CD8-positive, alpha-beta memory T cell (primary cell): ENCODE results near the gene TAF1A. TPM values are rescaled to one million over a fixed set of nuclear protein-coding genes. Genes with fewer than 3 reads are reported as not detected.

Experiments
- CTCF ChIA-PET: fragments of 350-600 bp; sonication (Branson Sonifier 250); formaldehyde crosslinking; loops from one replicate; lab custom pipeline; 2021; ENCODE audit warnings: antibody characterized with exemption; lab: Charles Lee
- POLR2A ChIA-PET: fragments of 350-600 bp; sonication (Branson Sonifier 250); formaldehyde crosslinking; loops from one replicate; lab custom pipeline; 2021; ENCODE audit warnings: antibody characterized with exemption; lab: Charles Lee
- DNase-seq, 5 donors: peaks; one replicate each; pipeline versions ENCODE4 v3.0.0 to v3.0.0-alpha.2; 2020 to 2022; ENCODE audit warnings: mixed read lengths in 1 of 5
- H3K27ac ChIP-seq: one replicate; pipeline ENCODE4 v1.7.0; 2013; ENCODE audit warnings: low read depth, mild to moderate bottlenecking, low read length, moderate library complexity
- H3K27me3 ChIP-seq: 2 replicates; pipeline ENCODE4 v1.7.0; 2013; ENCODE audit warnings: low read length, mild to moderate bottlenecking; ENCODE audit not compliant: insufficient read depth, poor library complexity, severe bottlenecking
- H3K36me3 ChIP-seq: 2 replicates; pipeline ENCODE4 v1.7.0; 2013; ENCODE audit warnings: mild to moderate bottlenecking, low read length, moderate library complexity; ENCODE audit not compliant: insufficient read depth
- H3K4me1 ChIP-seq: 2 replicates; pipeline ENCODE4 v1.7.0; 2013; ENCODE audit warnings: mild to moderate bottlenecking, low read length, moderate library complexity; ENCODE audit not compliant: insufficient read depth
- H3K4me3 ChIP-seq: 2 replicates; pipeline ENCODE4 v1.7.0; 2013; ENCODE audit warnings: mild to moderate bottlenecking, low read length
- H3K9me3 ChIP-seq: 2 replicates; pipeline ENCODE4 v1.7.0; 2013; ENCODE audit warnings: mild to moderate bottlenecking, low read length
- H3K27ac Mint-ChIP-seq, 8 donors: one replicate each; pipeline ENCODE4 v1.8.0; 2020 to 2021; ENCODE audit warnings: mixed read lengths in 8 of 8, mild to moderate bottlenecking in 6 of 8, inconsistent platforms in 3 of 8, moderate library complexity in 3 of 8
- H3K27me3 Mint-ChIP-seq, 2 donors: one replicate each; pipeline ENCODE4 v1.8.0; 2020 to 2021; ENCODE audit warnings: mixed read lengths in 2 of 2, mild to moderate bottlenecking in 1 of 2, moderate library complexity in 1 of 2
- H3K36me3 Mint-ChIP-seq, 3 donors: one replicate each; pipeline ENCODE4 v1.8.0; 2020 to 2021; ENCODE audit warnings: mixed read lengths in 3 of 3, inconsistent platforms in 1 of 3, mild to moderate bottlenecking in 1 of 3
- H3K4me1 Mint-ChIP-seq, 3 donors: one replicate each; pipeline ENCODE4 v1.8.0; 2020 to 2021; ENCODE audit warnings: mixed read lengths in 3 of 3, inconsistent platforms in 1 of 3, mild to moderate bottlenecking in 1 of 3
- H3K4me3 Mint-ChIP-seq, 7 donors: one replicate each; pipeline ENCODE4 v1.8.0; 2020 to 2021; ENCODE audit warnings: mixed read lengths in 7 of 7, mild to moderate bottlenecking in 6 of 7, moderate library complexity in 4 of 7, inconsistent platforms in 2 of 7
- H3K9me3 Mint-ChIP-seq, 5 donors: one replicate each; pipeline ENCODE4 v1.8.0; 2020 to 2022; ENCODE audit warnings: mixed read lengths in 5 of 5, mild to moderate bottlenecking in 3 of 5, moderate library complexity in 2 of 5, inconsistent platforms in 1 of 5
- polyA plus RNA-seq: library from polyadenylated mRNA; unstranded; fragments of 300-500 nt; fragmentation: Illumina TruSeq; gene quantifications from one replicate; pipeline ENCODE4 v1.2.3, GENCODE V29; 2021
- total RNA-seq, 2 experiments: library from RNA; stranded (reverse); gene quantifications; one replicate each; pipeline ENCODE4 v1.2.3, GENCODE V29; 2021

TAF1A gene
- total and polyA plus RNA-seq, 3 experiments from 2014 or later = 5.8 to 22.9 (median 21.3) TPM

GRCh38 chr1:222529181-222529580 lies 60.6 kb downstream of the TAF1A start:
- Mint-ChIP-seq H3K4me3 (no peak overlapping the region), H3K27ac (no peak overlapping the region), H3K36me3 (peaks cover 0 to 15% (median 3%) of the 10 kb centered on the region in 3 donors), H3K9me3 (peaks cover 0 to 2% (median 0%) of the 10 kb centered on the region in 5 donors), H3K27me3 (peaks cover 14 to 42% of the 10 kb centered on the region in 2 donors), H3K4me1 (no peaks in the 10 kb centered on the region)
- no peak for DNase-seq
- no peak overlapping the region for H3K4me3 ChIP-seq
- H3K27ac ChIP-seq = no peak overlapping the region
- POLR2A ChIA-PET = no interaction called here
- H3K4me1 ChIP-seq = no peaks in the 10 kb centered on the region
- CTCF ChIA-PET = no interaction called here
- no peaks in the 10 kb centered on the region for H3K36me3 ChIP-seq
- H3K27me3 ChIP-seq = no peaks in the 10 kb centered on the region
- H3K9me3 ChIP-seq = no peaks in the 10 kb centered on the region

GRCh38 chr1:222525951-222526350 lies 63.8 kb downstream of the TAF1A start:
- no peak overlapping the region for H3K27ac ChIP-seq
- H3K4me1 Mint-ChIP-seq = no peaks in the 10 kb centered on the region
- no peak for DNase-seq
- no peaks in the 10 kb centered on the region for H3K9me3 ChIP-seq
- POLR2A ChIA-PET = no interaction called here
- CTCF ChIA-PET = no interaction called here
- peaks cover 4 to 41% of the 10 kb centered on the region in 2 donors for H3K27me3 Mint-ChIP-seq
- no peak overlapping the region for H3K4me3 ChIP-seq
- H3K36me3 Mint-ChIP-seq = peaks cover 0 to 15% (median 3%) of the 10 kb centered on the region in 3 donors
- peak overlapping the region in 1 of 8 donors; percentile 87 for H3K27ac Mint-ChIP-seq
- H3K4me1 ChIP-seq = no peaks in the 10 kb centered on the region
- H3K4me3 Mint-ChIP-seq = no peak overlapping the region
- no peaks in the 10 kb centered on the region for H3K27me3 ChIP-seq
- H3K9me3 Mint-ChIP-seq = peaks cover 0 to 10% (median 2%) of the 10 kb centered on the region in 5 donors
- H3K36me3 ChIP-seq = no peaks in the 10 kb centered on the region

DNA sequence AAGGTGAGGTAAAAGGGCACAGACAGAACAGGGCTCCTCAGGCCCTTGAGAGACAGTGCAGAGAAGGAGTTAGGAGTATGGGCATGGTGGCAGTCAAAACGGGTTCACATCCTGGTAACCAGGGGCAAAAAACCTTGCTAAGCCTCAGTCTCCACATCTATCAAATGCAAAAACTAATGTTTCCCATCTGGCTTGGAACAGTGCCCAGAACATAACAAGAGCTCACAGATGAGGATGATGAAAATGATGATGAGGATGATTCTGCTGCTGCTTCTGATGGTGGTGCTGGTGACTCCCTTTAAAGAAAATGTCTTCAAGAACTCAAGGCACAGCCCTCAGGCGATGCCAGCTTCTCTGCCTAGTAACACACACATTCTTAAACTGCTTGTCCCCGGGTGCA lies 65.9 kb downstream of the TAF1A start:
- no peak for DNase-seq
- H3K27me3 Mint-ChIP-seq = peaks cover 3 to 31% of the 10 kb centered on the region in 2 donors
- peaks cover 0 to 12% (median 3%) of the 10 kb centered on the region in 3 donors for H3K36me3 Mint-ChIP-seq
- no peak overlapping the region for H3K27ac ChIP-seq
- no peak overlapping the region for H3K4me3 ChIP-seq
- no peaks in the 10 kb centered on the region for H3K4me1 ChIP-seq
- H3K27ac Mint-ChIP-seq = no peak overlapping the region
- H3K9me3 Mint-ChIP-seq = peaks cover 0 to 10% (median 3%) of the 10 kb centered on the region in 5 donors
- H3K4me3 Mint-ChIP-seq = no peak overlapping the region
- no peaks in the 10 kb centered on the region for H3K36me3 ChIP-seq
- H3K4me1 Mint-ChIP-seq = no peaks in the 10 kb centered on the region
- H3K27me3 ChIP-seq = no peaks in the 10 kb centered on the region
- ChIA-PET CTCF (no interaction called here), POLR2A (no interaction called here)
- no peaks in the 10 kb centered on the region for H3K9me3 ChIP-seq

GRCh38 chr1:222522105-222522915 lies 67.4 kb downstream of the TAF1A start:
- Histone ChIP-seq H3K9me3 (no peaks in the 10 kb centered on the region), H3K36me3 (no peaks in the 10 kb centered on the region), H3K4me1 (no peaks in the 10 kb centered on the region), H3K4me3 (no peak overlapping the region), H3K27me3 (no peaks in the 10 kb centered on the region), H3K27ac (no peak overlapping the region)
- Mint-ChIP-seq H3K27me3 (peaks cover 2 to 23% of the 10 kb centered on the region in 2 donors), H3K4me1 (no peaks in the 10 kb centered on the region), H3K4me3 (no peak overlapping the region), H3K9me3 (peaks cover 0 to 10% (median 3%) of the 10 kb centered on the region in 5 donors), H3K36me3 (peaks cover 0 to 6% (median 0%) of the 10 kb centered on the region in 3 donors), H3K27ac (no peak overlapping the region)
- ChIA-PET CTCF (interaction anchor here (1.3 kb wide), 1 partner anchor 19 kb away, joined by 3 read pairs; no protein-coding TSS in a partner anchor), POLR2A (no interaction called here)
- no peak for DNase-seq

- no peak overlapping the region for H3K27ac Mint-ChIP-seq
- no peaks in the 10 kb centered on the region for H3K4me1 ChIP-seq
- H3K36me3 ChIP-seq = no peaks in the 10 kb centered on the region
- H3K4me3 Mint-ChIP-seq = no peak overlapping the region
- H3K27ac ChIP-seq = no peak overlapping the region
- POLR2A ChIA-PET = no interaction called here
- no peak for DNase-seq
- CTCF ChIA-PET = interaction anchor here (1.3 kb wide), 1 partner anchor 19 kb away, joined by 3 read pairs; no protein-coding TSS in a partner anchor
- H3K9me3 ChIP-seq = no peaks in the 10 kb centered on the region
- no peaks in the 10 kb centered on the region for H3K36me3 Mint-ChIP-seq
- H3K4me1 Mint-ChIP-seq = no peaks in the 10 kb centered on the region
- peaks cover 0 to 16% of the 10 kb centered on the region in 2 donors for H3K27me3 Mint-ChIP-seq
- H3K27me3 ChIP-seq = no peaks in the 10 kb centered on the region
- H3K4me3 ChIP-seq = no peak overlapping the region
- H3K9me3 Mint-ChIP-seq = peaks cover 0 to 8% (median 3%) of the 10 kb centered on the region in 5 donors
Measured at GRCh38 chr1:222521299-222522104, 68.2 kb downstream of the TAF1A start.

Other genes starting within 250 kb of the TAF1A start
- under 1 TPM; 0.28 to 0.29 TPM for gene HHIPL2, start 41.8 kb downstream of the TAF1A start, total RNA-seq
- gene HHIPL2, start 41.8 kb downstream of the TAF1A start, polyA plus RNA-seq = not detected
- 10 to 100 TPM; 35.8 to 43.2 TPM for gene MIA3, start 28.2 kb upstream of the TAF1A start, total RNA-seq
- gene MIA3, start 28.2 kb upstream of the TAF1A start, polyA plus RNA-seq = 69.5 TPM
- gene AIDA, start 122.6 kb upstream of the TAF1A start, total RNA-seq = 10 to 100 TPM; 57.9 to 59.1 TPM
- 29.2 TPM for gene AIDA, start 122.6 kb upstream of the TAF1A start, polyA plus RNA-seq
- gene BROX, start 122.6 kb upstream of the TAF1A start, total RNA-seq = 10 to 100 TPM; 46.9 to 47.8 TPM
- gene BROX, start 122.6 kb upstream of the TAF1A start, polyA plus RNA-seq = 15.1 TPM
- not detected for gene FAM177B, start 147.3 kb upstream of the TAF1A start, total RNA-seq
- gene FAM177B, start 147.3 kb upstream of the TAF1A start, polyA plus RNA-seq = not detected
- gene DISP1, start 225.1 kb upstream of the TAF1A start, total RNA-seq = 1 to 10 TPM; 2.4 to 2.5 TPM
- 2.6 TPM for gene DISP1, start 225.1 kb upstream of the TAF1A start, polyA plus RNA-seq